Lower leg skin (tissue), 4 donors: Measurements from ENCODE around the gene GOLPH3. TPM values are rescaled to one million over a fixed set of nuclear protein-coding genes. Genes with fewer than 3 reads are reported as not detected.

Source experiments
- DNase-seq, 2 donors: peaks; one replicate each; pipeline ENCODE4 v3.0.0-alpha.2; 2019; ENCODE audit warnings: low spot score in 2 of 2
- H3K4me3 ChIP-seq: fragments of 200-600 bp; sonication (generic); 2 replicates; pipeline ENCODE4 v1.5.1; 2017; ENCODE audit warnings: mild to moderate bottlenecking, low read depth; ENCODE audit not compliant: poor library complexity, severe bottlenecking
- POLR2A ChIP-seq, 2 donors: fragments of 450-650 bp; IDR thresholded peaks; one replicate each; pipeline ENCODE4 v1.6.1; 2016 to 2017; ENCODE audit warnings: antibody characterized with exemption in 2 of 2, mild to moderate bottlenecking in 1 of 2, moderate library complexity in 1 of 2
- WGBS, 2 donors: methylation state at CpG; one replicate each; pipeline ENCODE4 v1.1.5; 2018; 5-methylcytosine and 5-hydroxymethylcytosine counted together
- intact Hi-C: fragments of 100-400 bp; cut with DNase I; formaldehyde crosslinking; loops from one replicate; pipeline ENCODE4 v1.15.0; 2023; ENCODE audit warnings: low total_unique reads
- total RNA-seq, 4 donors: library from RNA; depleted of rRNA; stranded (reverse); fragments of >200 nt; gene quantifications; one replicate each; pipeline ENCODE4 v1.1.0, GENCODE V29; 2016
- TF ChIP-seq, protein P1 (sequence below), 3 donors: fragments of 450-650 bp; IDR thresholded peaks; one replicate each; pipeline ENCODE4 v1.5.1; 2016; ENCODE audit warnings: antibody characterized with exemption in 3 of 3, mild to moderate bottlenecking in 3 of 3, moderate library complexity in 2 of 3

The GOLPH3 gene
- total RNA-seq, 4 donors from 2014 or later: 57.9 to 121 (median 66.2) TPM

DNA sequence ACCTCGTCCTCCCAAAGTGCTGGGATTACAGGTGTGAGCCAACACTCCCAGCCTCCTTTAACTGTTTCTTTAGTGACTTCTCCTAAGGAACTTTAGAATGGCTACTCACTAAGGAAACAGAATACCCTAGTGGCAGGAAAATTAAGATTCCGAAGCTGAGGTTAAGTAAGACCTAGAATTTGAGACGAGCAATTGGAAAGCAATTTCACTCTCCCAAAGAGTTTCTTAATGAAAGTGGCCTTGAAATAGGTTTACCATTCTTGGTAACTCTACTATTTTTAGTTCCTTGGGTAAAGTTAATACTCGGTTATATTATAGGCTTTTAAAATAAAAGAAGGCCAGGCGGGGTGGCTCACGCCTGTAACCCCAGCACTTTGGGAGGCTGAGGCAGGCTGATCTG lies 22.9 kb upstream of the GOLPH3 start:
- intact Hi-C loops: no loop called here
- no peak for DNase-seq
- no peak overlapping the region for H3K4me3 ChIP-seq
- 88 to 89% methylated on average over 6 of the region's 6 CpGs for WGBS, 2 donors
- no peak for TF ChIP-seq POLR2A (IDR thresholded peaks at IDR 0.05)
- TF ChIP-seq, protein P1, sequence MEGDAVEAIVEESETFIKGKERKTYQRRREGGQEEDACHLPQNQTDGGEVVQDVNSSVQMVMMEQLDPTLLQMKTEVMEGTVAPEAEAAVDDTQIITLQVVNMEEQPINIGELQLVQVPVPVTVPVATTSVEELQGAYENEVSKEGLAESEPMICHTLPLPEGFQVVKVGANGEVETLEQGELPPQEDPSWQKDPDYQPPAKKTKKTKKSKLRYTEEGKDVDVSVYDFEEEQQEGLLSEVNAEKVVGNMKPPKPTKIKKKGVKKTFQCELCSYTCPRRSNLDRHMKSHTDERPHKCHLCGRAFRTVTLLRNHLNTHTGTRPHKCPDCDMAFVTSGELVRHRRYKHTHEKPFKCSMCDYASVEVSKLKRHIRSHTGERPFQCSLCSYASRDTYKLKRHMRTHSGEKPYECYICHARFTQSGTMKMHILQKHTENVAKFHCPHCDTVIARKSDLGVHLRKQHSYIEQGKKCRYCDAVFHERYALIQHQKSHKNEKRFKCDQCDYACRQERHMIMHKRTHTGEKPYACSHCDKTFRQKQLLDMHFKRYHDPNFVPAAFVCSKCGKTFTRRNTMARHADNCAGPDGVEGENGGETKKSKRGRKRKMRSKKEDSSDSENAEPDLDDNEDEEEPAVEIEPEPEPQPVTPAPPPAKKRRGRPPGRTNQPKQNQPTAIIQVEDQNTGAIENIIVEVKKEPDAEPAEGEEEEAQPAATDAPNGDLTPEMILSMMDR (IDR thresholded peaks at IDR 0.05): no peak

DNA sequence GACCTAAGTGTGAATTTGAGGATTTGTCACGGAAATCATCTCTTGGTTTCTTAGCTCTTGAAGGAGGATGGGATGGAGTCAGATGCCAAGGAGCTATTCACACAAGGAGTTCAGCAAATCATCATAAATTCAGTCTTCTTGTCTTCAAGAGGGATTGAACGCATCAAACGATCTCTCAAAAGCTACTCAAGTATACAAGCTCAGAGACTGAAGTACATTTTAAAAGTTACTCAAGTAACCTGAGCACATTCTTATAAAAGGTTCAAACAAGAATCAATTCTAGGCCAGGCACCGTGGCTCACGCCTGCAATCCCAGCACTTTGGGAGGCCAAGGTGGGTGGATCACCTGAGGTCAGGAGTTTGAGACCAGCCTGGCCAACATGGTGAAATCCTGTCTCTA lies 21.1 kb upstream of the GOLPH3 start:
- no peak for DNase-seq
- intact Hi-C loops: no loop called here
- 92 to 93% methylated on average over 5 of the region's 5 CpGs for WGBS, 2 donors
- no peak overlapping the region for H3K4me3 ChIP-seq
- TF ChIP-seq, protein P1 (IDR thresholded peaks at IDR 0.05): no peak
- TF ChIP-seq POLR2A (IDR thresholded peaks at IDR 0.05): no peak

DNA sequence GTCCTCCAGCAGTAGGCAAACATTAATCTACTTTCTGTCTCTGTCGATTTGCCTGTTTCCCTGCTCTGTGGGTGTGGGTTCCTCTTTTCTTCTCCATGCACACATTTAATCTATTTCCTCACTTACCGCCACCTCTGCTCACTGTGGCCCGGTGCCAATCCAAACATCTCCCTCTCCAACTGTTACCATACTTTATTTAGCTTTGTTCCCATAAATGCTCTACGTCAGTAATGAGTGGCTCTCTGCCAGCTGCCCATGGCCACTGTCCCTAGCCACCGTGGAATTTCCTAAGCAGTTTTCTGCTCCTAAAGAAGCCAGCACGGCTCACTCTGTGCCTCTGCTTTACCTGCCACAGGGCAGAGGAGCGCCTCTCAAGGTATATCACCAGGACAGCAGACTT lies 19.5 kb upstream of the GOLPH3 start:
- peak; percentile 65 to 95 for DNase-seq
- H3K4me3 ChIP-seq: no peak overlapping the region
- WGBS, 2 donors: 13 to 22% methylated on average over 7 of the region's 7 CpGs
- intact Hi-C loops: no loop called here
- no peak for TF ChIP-seq POLR2A (IDR thresholded peaks at IDR 0.05)
- TF ChIP-seq, protein P1 (IDR thresholded peaks at IDR 0.05): no peak

DNA sequence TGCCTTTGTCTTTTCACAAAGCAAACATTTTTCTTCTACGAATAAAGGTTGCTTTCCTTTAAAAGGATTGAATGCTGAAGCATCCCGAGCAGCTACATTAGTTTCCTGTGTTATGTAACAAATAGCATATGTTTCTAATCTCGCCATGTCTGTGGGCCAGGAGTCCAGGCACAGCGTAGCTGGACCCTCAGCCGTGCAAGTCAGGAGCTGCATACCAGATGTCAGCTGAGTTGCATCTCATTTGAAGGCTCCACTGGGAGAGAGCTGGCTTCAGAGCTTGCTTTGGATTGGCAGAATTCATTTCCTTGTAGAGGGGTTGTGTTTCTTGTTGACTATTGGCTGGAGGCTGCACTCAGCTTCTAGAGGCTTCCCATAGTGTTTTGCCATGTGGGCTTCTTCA lies 16.0 kb upstream of the GOLPH3 start:
- no peak overlapping the region for H3K4me3 ChIP-seq
- TF ChIP-seq POLR2A (IDR thresholded peaks at IDR 0.05): no peak
- TF ChIP-seq, protein P1 (IDR thresholded peaks at IDR 0.05): no peak
- intact Hi-C loops: no loop called here
- WGBS, 2 donors: 54 to 74% methylated on average over 5 of the region's 5 CpGs
- DNase-seq: no peak

DNA sequence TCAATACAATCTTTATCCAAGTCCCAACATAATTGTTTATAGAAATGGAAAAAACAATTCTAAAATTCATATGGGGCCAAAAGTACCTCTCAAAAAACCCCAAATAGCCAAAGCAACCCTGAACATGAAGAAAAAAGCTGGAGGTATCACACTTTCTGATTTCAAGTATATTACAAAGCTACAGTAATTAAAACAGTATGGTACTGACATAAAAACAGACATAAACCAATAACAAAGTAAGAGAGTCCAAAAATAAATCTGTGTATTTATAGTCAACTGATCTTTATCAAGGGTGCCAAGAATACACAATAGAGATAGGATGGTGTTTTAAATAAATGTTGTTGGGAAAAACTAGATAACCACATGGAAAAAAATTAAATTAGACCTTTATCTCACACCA lies 13.6 kb upstream of the GOLPH3 start:
- no peak for DNase-seq
- intact Hi-C loops: no loop called here
- no peak for TF ChIP-seq POLR2A (IDR thresholded peaks at IDR 0.05)
- TF ChIP-seq, protein P1 (IDR thresholded peaks at IDR 0.05): no peak
- no peak overlapping the region for H3K4me3 ChIP-seq

DNA sequence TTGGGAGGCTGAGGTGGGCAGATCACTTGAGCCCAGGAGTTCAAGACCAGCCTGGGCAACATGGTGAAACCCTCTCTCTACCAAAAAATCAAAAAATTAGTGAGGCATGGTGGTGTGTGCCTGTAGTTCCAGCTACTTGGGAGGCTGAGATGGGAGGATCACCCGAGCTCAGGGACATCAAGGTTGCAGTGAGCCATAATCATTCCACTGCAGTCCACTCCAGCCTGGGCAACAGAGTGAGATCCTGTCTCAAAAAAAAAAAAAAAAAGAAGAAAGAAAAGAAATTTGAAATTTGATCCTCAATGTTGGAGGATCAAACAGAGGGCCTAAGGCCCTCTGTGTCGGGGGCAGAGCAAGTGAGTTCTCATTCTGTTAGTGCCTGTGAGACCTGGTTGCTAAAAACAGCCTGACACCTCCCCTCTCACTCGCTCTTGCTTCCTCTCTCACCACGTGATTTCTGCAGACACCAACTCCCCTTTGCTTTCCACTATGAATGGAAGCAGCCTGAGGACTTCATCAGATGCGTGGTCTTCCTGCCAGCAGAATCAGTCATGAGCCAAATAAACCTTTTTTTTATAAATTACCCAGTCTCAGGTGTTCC lies 8.4 kb upstream of the GOLPH3 start:
- intact Hi-C loops: no loop called here
- no peak for TF ChIP-seq POLR2A (IDR thresholded peaks at IDR 0.05)
- TF ChIP-seq, protein P1 (IDR thresholded peaks at IDR 0.05): no peak
- DNase-seq: no peak
- no peak overlapping the region for H3K4me3 ChIP-seq
- 79 to 81% methylated on average over 5 of the region's 5 CpGs for WGBS, 2 donors
